Dermis microvascular lymphatic vessel endothelial cell (primary cell): ENCODE results near the gene PIP4K2C. TPM values are rescaled to one million over a fixed set of nuclear protein-coding genes. Genes with fewer than 3 reads are reported as not detected.
"Not testable (repeated sequence)": the region's sequence is repeated elsewhere in the genome, so short reads cannot be mapped to it uniquely, and the experiment has no call there.

ENCODE experiments used
- DNase-seq, 2 donors: peaks; one replicate each; pipeline versions ENCODE4 v3.0.0 to v3.0.0-alpha.2; 2010; ENCODE audit warnings: low read depth in 2 of 2
- total RNA-seq: library from RNA; depleted of rRNA; stranded (reverse); fragments of >200 nt; gene quantifications from 2 replicates; pipeline ENCODE4 v1.2.1, GENCODE V29; 2014

Gene PIP4K2C
- total RNA-seq, 1 donor from 2014 or later, result 10.9 TPM

GRCh38 chr12:57558864-57559263, 32.1 kb upstream of the PIP4K2C start:
- no peak for DNase-seq

DNA sequence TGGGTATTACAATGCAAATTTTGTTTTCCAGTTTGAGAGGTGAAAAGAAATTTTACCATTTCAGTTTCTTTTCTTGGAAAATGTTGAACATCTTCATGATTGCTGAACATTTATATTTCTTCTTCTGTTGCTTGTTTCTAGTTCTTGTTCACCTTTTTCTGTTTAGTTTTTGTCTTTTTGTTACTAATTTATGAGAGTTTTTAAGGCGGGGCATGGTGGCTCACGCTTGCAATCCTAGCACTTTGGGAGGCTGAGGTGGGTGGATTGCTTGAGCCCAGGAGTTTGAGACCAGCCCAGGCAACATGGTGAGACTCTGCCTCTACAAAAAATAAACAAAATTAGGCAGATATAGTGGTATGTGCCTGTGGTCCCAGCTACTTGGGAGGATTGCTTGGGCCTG, 30.5 kb upstream of the PIP4K2C start:
- no peak for DNase-seq

DNA sequence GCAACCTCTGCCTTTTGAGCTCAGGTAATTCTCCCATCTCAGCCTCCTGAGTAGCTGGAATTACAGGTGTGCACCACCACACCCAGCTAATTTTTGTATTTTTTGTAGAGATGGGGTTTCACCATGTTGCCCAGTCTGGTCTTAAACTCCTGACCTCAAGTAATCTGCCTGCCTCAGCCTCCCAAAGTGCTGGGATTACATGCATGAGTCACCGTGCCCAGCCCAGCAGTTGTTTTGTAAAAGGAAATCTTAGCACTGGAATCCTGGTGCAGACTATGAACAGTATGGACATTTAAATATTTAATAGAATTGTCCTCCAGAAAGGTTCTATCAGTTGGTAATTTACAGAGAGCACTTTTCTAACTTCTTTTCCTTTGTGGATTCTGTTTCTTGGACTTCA, 29.9 kb upstream of the PIP4K2C start:
- not testable (repeated sequence) for DNase-seq

- DNase-seq, result no peak
Observed at GRCh38 chr12:57563358-57563757, 27.6 kb upstream of the PIP4K2C start.

- no peak for DNase-seq
Observed at GRCh38 chr12:57564178-57564740, 26.7 kb upstream of the PIP4K2C start.

GRCh38 chr12:57568838-57569237, 22.2 kb upstream of the PIP4K2C start:
- no peak for DNase-seq

- DNase-seq, result no peak
Observed at GRCh38 chr12:57569858-57570257, 21.1 kb upstream of the PIP4K2C start.

DNA sequence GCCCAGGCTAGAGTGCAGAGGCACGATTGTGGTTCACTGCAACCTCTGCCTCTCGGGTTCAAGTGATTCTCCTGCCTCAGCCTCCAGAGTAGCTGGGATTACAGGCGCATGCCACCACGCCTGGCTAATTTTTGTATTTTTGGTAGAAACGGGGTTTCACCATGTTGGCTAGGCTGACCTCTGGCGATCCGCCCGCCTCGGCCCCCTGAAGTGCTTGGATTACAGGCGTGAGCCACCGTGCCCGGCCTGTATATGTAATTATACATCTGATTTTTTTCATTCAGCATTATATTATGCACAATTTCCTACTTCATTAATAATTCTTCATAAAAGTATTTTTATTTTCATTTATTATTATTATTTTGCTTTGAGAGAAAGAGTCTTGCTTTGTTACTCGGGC, 20.6 kb upstream of the PIP4K2C start:
- DNase-seq, result not testable (repeated sequence)

DNA sequence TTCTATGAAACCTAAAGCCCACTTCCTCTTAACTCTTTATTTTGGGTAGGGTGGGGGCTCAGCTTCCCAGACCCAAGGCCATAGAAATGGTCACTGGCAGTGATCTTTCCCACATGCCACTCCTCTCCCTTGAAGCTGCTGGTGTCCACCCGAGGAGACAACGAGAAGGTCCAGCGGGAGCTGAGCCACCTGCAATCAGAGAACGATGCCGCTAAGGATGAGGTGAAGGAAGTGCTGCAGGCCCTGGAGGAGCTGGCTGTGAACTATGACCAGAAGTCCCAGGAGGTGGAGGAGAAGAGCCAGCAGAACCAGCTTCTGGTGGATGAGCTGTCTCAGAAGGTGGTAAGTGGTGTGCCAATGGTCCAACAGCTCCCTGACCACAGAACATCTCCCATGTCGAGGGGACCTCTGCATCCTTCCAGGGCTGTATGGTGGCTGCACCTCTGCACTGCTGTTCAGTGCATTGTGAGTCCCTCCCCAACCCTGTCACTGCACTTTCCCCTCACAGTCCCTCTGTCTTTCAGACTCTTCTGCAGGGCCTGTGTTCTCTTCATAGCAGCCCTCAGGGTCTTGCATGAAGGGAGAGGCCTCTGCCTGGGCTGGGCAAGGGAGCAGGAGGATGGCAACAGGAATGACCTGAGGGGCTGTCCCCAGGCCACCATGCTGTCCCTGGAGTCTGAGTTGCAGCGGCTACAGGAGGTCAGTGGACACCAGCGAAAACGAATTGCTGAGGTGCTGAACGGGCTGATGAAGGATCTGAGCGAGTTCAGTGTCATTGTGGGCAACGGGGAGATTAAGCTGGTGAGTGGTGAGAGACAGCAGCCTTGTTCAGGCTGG, 18.8 kb upstream of the PIP4K2C start:
- DNase-seq, result no peak

DNA sequence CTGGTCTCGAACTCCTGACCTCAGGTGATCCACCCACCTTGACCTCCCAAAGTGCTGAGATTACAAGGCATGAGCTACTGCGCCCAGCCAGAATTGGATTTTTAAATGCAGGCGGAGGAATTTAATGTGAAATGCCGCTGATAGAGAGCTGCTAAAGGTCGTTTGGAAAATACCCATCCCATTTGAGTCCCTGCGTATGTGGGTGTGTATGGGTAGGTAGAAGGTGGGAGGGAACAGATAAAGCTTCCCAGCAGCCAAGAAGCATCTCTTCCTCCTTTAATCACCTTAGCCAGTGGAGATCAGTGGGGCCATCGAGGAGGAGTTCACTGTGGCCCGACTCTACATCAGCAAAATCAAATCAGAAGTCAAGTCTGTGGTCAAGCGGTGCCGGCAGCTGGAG, 16.2 kb upstream of the PIP4K2C start:
- no peak for DNase-seq

DNA sequence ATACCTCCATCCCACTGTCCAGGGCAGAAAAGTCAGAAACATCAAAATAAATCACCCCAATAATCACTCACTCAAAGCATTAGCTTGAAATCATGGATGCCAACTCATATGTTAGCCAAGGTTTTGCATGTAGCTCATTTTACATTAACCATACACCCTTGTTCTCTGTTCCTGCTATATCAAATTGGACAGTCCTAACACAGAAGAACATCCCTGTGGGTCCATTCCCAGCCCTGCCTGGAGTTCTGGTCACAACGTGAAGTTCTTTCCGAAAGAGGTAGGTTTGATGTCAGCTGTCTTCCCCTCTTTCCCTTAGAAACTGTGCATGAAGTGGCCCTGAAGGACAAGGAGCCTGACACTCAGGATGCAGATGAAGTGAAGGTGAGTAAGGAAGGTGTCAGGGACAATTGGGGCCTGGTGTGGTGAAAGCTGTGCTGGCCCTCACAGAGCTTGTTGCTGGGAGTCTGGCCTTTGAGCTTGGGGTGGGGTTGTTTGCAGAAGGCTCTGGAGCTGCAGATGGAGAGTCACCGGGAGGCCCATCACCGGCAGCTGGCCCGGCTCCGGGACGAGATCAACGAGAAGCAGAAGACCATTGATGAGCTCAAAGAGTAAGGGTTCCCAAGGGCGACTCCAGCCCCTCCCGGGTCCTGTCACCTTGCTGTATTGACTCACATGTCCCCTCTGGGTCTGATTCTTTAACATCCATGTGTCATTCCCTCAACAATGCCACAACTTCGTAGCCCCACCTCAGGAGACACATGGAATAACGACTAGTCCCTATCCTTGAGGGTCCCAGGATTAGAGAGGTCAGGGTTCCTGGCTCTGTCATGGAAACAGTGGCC, 15.0 kb upstream of the PIP4K2C start:
- DNase-seq, result no peak

DNA sequence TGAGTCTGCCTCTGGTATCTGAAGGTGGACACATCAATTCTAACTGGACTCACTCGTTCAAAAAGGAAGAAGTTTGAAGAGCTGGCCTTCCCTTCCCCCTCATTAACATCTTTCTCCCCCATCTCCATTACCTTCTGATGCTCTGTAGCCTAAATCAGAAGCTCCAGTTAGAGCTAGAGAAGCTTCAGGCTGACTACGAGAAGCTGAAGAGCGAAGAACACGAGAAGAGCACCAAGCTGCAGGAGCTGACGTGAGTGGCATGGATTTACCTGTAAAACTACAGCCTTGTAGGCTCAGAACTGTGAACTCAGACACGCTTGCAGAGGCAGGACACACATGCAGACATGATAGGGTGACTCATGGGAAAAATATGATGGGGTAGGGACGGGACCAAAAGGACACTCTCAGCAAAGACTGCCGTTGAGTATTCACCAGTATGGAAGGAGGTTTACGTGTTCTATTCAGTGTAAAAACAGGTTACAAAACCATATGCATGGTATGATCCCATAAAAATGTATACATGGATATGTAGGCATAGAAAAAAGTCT, 14.3 kb upstream of the PIP4K2C start:
- DNase-seq, result no peak

DNA sequence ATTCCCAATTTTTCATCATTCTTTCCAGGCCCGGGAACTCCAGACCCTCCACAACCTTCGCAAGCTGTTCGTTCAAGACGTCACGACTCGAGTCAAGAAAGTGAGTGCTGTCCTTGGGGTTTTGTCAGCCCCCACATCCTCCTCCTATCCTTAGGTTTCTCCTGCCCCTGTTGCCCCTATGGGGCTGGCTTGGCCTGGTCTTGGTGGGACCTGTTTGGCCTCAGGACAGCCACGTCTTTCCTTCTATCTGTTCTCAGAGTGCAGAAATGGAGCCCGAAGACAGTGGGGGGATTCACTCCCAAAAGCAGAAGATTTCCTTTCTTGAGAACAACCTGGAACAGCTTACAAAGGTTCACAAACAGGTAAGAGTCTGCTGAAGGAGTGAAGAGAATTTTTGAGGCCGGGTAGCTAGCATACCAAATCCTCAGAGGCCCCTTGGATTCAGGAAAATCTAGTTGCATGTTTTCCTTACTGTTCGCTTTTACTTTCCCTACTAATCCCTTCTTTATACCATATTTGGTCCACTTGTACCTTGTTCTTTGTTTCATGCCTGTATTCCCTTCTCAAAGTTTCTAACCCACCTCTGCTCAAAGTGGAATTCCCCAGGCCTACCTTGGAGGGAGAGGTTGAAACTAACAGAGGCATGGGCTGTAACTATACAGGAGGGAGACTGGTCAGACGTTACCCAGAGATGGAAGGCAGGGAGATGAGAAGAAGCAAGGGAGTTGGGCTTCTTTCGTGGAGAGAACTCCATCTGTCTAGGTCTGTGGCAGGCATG, 12.8 kb upstream of the PIP4K2C start:
- DNase-seq, result no peak

DNA sequence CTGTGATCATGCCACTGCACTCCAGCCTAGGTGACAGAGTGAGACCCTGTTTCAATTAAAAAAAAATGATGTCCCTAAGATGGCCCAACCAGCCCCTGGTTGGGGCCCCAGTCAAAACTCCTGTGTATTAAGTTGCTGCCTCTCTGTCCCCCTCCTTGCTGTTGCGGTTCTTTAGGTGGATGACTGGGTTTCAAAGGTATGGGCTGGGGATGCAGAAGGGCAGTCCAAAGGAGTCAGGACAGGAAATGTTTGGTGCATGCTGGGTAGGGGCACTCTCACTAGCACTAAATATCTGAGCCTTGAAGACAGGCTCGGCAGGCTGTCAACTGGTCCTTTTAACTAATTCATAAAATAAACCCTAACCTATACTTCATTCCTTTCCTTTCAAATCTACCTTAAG, 12.0 kb upstream of the PIP4K2C start:
- no peak for DNase-seq

- peak; percentile 31 to 48 for DNase-seq
Observed at GRCh38 chr12:57579677-57580465, 11.1 kb upstream of the PIP4K2C start.

- DNase-seq, result no peak
Observed at GRCh38 chr12:57580466-57580795, 10.6 kb upstream of the PIP4K2C start.

GRCh38 chr12:57581802-57582201, 9.2 kb upstream of the PIP4K2C start:
- no peak for DNase-seq

- DNase-seq, result no peak
Observed at GRCh38 chr12:57582440-57582839, 8.6 kb upstream of the PIP4K2C start.

GRCh38 chr12:57583008-57583831, 7.8 kb upstream of the PIP4K2C start:
- peak; percentile 84 to 85 for DNase-seq

GRCh38 chr12:57584050-57584449, 6.9 kb upstream of the PIP4K2C start:
- no peak for DNase-seq
